Measurements from ENCODE around the gene ZNF740. TPM values are rescaled to one million over a fixed set of nuclear protein-coding genes. Genes with fewer than 3 reads are reported as not detected.

The ZNF740 gene
- total RNA-seq, 1 donor from 2014 or later = 31.6 TPM

DNA sequence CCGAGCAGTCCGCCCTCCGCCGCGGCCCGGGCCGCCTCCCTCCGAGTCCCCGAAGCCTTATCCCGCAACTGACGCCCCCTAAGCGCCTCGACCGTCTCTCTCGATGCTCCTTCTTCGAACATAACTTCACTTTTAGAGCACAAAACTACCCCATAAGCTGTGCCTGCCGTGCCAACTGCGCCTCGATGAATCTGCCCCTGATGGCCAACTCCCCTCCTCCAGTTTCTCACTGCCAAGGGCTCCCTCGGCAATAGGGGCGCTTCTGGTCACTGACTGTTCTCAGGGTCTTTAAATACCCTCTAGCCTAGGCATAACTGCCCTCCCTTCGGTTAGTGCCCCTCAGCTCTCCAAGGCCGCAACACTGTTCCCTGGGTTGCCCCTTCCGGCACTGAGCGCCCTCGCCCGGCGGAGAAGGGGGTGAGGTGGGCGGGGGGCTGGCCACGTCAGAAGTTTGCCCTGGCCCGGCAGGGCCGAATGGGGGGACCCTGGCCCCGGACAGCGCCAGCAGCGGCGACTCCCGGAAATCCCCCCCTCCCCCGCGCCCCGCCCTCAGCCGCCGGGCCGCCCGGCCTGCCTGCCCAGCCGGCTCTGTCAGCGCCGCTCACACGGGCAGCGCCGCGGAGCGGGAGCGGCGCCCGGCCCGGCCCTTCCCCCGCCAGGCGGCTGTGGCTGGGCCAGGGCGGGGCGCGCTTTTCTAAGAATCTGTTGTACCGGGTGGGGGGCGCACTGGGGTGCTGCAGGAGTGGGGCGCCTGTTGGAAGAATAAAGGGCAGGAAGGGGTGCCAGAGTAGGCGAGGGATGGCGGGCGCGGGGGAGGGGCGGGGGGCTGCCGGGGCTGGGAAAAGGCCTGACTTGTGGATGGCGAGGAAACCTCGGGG, 40.9 kb downstream of the ZNF740 start:
- intact Hi-C loops (cut with micrococcal nuclease) = no loop called here
- DNase-seq (peak; percentile 87), ATAC-seq (peak; percentile 64)

DNA sequence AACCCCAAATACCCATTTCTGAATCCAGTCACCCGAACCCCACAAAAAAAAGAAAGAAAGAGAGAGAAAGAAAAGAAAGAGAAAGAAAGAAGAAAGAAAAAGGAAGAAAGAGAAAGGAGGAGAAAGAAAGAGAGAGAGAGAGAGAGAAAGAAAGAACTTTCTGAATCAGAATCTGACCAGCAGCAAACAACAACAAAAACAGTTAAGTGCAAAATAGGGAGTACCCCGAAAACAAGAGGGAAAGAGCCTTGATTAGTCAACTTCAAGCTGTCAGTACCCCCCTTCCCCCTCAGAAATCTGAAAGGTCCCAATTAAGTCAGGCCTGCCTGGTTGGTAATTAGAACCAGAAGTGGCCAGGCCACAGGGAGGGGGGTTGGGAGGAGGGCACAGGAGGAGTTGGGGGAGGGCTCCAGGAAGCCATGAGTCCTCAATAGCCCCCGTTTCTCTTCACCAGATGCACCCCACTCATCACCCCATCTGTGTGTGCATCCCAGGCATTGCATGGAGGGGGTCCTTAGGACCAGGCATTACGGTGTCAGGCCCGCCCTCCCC, 41.7 kb downstream of the ZNF740 start:
- DNase-seq (no peak), ATAC-seq (no peak)
- intact Hi-C loops (cut with micrococcal nuclease) = no loop called here

- DNase-seq = no peak
- ATAC-seq = no peak
- intact Hi-C loops (cut with micrococcal nuclease) = no loop called here
Measured at GRCh38 chr12:53222806-53223261, 42.3 kb downstream of the ZNF740 start.

DNA sequence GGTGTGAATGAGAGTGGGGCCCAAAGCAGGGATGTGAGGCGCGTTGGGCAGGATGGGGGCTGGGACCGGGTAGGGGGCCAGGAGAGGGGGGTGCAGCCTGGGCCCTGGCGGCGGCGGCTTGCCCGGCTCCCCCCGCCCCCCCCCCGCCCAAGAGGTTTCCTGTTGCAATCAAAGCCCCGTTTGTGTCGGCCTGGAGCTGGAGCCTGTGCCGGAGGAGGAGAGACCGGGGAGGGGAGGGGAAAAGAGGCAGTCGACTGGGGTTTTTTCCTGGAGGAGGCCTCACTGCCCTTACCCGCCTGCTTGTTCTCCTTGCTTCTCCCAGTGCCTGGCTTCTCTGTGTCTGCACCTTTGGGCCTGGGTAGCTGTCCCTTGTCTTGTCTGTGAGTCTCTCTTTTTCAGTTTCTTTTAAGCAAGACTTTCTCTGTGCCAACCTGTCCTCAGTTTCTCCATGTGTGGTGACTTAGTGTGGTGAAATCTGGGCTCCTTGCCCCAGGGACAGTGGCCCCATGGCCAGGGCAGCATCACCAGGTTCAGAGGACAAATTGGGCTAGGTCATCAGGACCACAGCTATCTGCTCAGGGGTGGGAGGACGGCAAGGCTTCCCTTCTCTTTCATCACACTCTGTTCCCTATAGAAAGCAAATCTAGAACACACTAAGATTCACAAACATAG, 43.0 kb downstream of the ZNF740 start:
- intact Hi-C loops (cut with micrococcal nuclease) = no loop called here
- peak; percentile 60 for DNase-seq
- ATAC-seq = no peak

DNA sequence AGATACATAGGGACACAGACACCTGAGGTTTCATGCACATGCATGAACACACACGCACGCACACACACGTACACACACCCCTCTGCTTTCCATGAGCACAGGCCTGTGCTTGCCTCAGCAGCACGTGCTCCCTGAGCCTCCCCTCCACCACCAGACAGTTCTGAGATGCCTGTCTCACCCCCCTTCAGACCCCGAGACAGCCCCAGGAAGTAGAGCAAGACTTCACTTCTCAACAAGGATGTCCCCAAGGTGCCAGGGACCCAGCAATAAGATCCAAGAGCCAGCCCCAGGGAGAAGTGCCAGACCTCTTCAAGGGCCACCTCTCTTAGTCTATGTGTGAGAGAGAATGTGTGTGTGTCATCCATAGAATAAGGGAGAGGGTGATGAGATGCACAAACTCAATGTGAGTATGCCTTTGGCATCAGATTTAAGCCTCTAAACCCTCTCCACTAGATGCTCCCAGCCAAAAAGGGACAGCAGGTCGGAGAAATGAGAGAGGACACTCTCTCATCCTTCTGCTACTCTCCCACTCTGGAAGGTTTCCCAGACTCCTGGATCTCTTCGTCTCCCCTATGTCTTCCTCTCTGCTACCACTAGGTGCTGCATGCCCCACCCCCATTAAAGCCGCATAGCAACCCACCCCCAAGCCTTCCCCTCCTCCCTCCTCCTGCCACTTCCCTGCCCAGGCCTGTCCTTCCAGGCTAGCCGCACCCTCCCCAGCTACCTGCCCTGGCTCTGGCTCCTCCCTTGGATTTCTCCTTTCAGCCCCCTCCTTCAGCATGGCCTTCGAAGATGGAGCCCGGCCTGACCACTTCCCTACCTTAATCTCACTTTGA, 43.8 kb downstream of the ZNF740 start:
- intact Hi-C loops (cut with micrococcal nuclease) = no loop called here
- ATAC-seq (no peak), DNase-seq (no peak)

- no peak for ATAC-seq
- intact Hi-C loops (cut with micrococcal nuclease) = no loop called here
- DNase-seq = no peak
Measured at GRCh38 chr12:53224897-53225634, 44.5 kb downstream of the ZNF740 start.

DNA sequence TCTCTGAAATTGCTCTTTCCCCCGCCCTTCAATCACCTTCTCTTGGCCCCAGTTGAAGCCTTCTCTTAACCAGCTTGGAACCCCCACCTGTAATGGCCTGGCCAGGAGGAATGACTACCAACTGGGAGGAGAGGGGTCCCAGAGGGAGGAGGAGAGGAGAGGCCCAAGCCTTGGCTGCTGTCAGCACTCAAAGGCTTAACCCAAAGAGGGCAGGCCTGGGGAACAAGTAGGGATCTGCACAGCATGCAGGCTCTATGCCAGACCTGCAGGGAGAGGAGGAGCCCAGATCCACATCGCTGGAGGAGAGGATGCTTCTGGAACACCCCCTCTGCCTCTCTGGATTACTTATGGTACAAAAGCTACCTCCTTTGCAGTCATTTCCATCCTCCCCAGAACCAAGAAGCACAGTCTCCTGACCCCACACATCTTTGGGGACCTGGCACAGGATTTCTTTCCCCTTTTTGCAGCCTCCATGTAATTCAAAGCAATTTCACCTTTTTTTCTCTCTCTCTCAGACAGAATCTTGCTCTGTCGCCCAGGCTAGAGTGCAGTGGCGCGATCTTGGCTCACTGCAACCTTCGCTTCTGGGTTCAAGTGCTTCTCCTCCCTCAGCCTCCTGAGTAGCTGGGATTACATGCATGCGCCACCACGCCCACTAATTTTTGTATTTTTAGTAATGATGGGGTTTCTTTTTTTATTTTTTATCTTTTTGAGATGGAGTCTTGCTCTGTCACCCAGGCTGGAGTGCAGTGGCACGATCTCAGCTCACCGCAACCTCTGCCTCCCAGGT, 45.3 kb downstream of the ZNF740 start:
- DNase-seq = no peak
- ATAC-seq = no peak

DNA sequence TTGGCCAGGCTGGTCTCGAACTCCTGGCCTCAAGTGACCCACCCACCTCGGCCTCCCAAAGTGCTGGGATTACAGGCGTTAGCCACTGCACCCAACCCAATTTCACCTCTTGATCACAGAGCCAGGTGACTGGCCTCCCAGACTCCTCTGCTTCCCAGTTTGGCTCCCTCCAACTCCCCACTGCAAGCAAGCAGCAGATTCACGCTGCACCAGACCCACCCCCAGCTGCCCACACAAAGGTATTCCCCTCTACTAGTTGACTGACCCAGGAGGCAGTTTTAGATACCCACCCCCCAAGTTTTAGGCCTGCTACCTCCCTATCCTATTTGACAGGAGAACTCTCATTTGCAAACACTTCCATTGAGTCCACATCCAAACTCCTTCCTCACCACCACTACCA, 46.3 kb downstream of the ZNF740 start:
- DNase-seq (no peak), ATAC-seq (no peak)
- intact Hi-C loops (cut with micrococcal nuclease) = no loop called here

More for the DNA sequence above, 45.3 kb downstream of the ZNF740 start:
- intact Hi-C loops (cut with micrococcal nuclease) = no loop called here

- DNase-seq (no peak), ATAC-seq (no peak)
- intact Hi-C loops (cut with micrococcal nuclease) = no loop called here
Measured at GRCh38 chr12:53227341-53227740, 46.8 kb downstream of the ZNF740 start.

DNA sequence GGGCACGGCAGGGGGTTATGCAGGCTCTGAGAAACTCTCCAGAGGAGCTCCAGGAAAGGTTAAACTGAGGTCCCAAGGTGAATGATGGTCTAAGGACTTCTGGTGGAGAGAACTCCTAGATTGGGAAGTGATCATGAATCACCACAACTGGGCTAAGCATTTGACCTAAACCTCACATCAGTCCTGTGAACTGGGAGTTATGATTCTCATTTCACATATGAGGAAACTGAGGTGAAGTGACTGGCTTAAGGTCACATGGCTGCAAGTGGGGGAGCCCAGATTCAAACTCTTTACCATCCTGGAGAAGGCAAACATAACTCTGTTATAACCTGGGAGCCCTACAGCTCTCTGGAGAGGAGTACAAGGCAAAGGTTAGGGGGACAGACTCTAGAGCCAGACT, 47.3 kb downstream of the ZNF740 start:
- DNase-seq (no peak), ATAC-seq (no peak)
- intact Hi-C loops (cut with micrococcal nuclease) = no loop called here

- DNase-seq (no peak), ATAC-seq (no peak)
- intact Hi-C loops (cut with micrococcal nuclease) = no loop called here
Measured at GRCh38 chr12:53229454-53229853, 48.9 kb downstream of the ZNF740 start.

DNA sequence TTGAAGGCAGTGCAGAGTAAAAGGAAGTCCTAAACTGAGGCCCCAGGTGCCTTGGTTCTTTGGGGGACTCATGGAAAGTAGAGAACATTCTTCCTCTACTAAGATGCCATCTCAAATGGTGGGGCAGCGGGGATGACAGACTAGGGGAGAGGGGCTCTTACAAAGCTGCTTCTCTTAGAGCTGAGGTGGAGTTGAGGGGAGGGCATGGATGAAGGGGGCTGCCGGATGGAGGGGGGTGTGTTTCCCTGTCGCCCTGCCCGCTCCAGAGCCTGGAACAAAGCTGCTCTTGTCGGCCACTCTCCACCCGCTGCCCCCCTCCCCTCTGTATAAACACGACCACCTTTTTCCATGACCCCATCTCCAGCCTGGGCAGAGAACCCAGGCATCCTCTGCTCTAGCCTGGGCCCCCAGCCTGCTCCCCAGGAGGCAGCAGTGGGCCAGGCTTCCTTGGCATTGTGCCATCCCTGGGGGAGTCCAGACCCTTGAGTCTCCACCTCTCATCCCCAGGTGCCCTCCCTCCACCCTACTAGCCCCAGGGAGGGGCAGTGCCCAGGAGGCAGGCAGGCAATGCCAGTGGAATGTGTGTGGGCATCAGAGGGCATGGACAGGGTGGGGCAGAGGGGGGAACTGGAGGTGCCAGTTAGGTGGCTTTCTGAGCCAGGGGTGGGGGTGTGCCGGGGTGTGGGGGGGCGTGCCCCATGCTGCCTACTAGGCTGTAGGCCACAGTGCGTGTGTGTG, 49.8 kb downstream of the ZNF740 start:
- ATAC-seq = no peak
- DNase-seq = no peak
- intact Hi-C loops (cut with micrococcal nuclease) = no loop called here

DNA sequence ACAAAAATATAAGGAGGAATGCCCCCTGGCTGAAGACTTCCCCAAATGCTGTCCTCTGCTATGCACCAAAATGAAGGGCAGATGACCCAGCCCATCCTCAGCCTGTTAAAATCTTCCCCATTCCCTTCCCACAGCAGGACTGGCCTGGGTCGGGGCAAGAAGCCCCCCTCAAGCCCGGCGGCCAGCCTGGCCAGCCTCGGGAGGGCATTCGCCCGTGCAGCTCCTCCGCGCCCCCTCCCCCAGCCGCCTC, 51.1 kb downstream of the ZNF740 start:
- DNase-seq (no peak), ATAC-seq (no peak)
- intact Hi-C loops (cut with micrococcal nuclease) = no loop called here

GRCh38 chr12:53231921-53232645, 51.6 kb downstream of the ZNF740 start, which contains the start of gene RARG:
RARG (minus strand) TSS chr12:53232209; CDS start chr12:53227545, 4,664 bp downstream.
- peak; percentile 76 for ATAC-seq
- intact Hi-C loops (cut with micrococcal nuclease) = no loop called here

DNA sequence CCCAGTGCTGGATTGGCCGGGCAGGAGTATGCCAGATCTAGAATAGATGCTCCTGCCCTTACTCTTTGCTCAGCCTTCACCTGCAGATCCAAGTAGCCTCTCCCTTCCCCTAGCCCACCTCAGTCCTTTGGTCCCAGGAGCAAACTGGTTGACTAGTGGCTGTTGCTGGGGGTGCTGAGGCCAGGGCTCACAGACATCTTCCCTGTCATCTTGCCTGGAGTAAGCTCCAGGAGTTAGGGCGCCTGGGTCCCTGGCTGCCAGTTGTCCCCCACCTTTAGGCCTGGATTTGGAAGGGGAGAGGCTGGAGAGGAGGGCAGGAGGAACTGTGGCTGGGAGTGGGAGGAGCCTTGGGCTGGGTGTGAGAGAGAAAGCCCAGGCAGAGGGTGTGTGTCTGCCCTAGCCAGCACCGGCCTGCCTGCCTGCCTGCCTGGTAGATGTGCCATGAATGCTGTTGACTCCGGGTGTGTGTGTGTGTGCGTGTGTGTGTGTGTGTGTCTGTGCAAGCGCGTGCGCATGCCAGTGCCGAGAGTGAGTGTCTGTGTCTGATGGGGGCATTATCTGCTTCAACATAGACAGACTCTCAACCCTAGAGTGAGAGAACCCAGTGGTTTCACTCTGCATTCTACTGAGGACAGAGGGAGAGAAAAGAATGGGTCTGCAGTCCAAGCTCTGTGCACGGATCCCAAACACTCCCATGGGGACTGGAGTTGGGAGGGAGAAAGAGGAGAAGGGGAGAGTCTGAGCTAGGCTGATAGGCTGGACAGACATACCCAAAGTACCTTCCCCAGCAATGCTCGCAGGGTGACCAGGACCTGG, 52.3 kb downstream of the ZNF740 start:
- ATAC-seq (peak; percentile 85), DNase-seq (peak; percentile 74)
- intact Hi-C loops (cut with micrococcal nuclease) = no loop called here

More at GRCh38 chr12:53231921-53232645, 51.6 kb downstream of the ZNF740 start, which contains the start of gene RARG:
- DNase-seq = peak; percentile 64

- DNase-seq = no peak
- no peak for ATAC-seq
- intact Hi-C loops (cut with micrococcal nuclease) = no loop called here
Measured at GRCh38 chr12:53233671-53234121, 53.2 kb downstream of the ZNF740 start.

All from left ventricle myocardium superior (tissue), 1 donor.